ENCODE measurements around the gene PTPMT1.
"Not testable (repeated sequence)": the region's sequence is repeated elsewhere in the genome, so short reads cannot be mapped to it uniquely, and the experiment has no call there.

The PTPMT1 gene

DNA sequence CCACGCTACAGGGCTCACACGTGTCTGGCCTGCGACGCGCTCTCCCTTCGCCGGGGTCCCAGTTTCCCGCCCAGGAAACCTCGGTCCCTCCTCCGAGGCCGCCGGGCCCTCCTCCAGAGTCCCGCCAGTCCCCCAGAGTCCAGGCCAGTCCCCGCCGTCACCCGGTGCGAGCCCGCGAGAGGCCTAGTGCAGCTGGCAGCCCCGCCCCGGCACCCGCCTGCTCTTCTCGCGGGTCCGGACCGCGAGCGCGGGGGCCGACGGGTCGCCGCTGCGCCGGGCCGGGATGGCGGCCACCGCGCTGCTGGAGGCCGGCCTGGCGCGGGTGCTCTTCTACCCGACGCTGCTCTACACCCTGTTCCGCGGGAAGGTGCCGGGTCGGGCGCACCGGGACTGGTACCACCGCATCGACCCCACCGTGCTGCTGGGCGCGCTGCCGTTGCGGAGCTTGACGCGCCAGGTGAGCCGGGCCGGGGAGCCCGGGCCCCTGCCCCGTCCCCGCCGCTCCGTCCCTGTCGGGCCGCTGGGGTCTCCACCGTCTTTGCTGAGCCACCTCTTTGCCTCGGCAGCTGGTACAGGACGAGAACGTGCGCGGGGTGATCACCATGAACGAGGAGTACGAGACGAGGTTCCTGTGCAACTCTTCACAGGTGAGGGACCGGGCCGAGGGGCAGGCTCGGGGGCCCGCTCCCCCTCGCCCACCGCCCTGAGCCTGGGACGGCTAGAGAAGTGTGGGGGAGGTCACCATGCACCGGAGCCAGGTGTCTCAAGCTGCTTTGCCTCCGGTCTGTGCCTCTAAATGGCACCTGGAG is at the start of gene PTPMT1:
Gene PTPMT1 (plus strand): TSS at position 260 of the 809 bp plus-strand sequence. CDS start 24 bp downstream, at position 284.
- DNase-seq (ENCODE audit: low read depth in 1 of 2, low spot score in 1 of 2), result peak; percentile 34 to 50

GRCh38 chr11:47516155-47516554 is 49.2 kb upstream of the PTPMT1 start:
- DNase-seq (ENCODE audit: low read depth in 1 of 2, low spot score in 1 of 2), result no peak

GRCh38 chr11:47516984-47517853 is 48.2 kb upstream of the PTPMT1 start:
- DNase-seq (ENCODE audit: low read depth in 1 of 2, low spot score in 1 of 2), result no peak

DNA sequence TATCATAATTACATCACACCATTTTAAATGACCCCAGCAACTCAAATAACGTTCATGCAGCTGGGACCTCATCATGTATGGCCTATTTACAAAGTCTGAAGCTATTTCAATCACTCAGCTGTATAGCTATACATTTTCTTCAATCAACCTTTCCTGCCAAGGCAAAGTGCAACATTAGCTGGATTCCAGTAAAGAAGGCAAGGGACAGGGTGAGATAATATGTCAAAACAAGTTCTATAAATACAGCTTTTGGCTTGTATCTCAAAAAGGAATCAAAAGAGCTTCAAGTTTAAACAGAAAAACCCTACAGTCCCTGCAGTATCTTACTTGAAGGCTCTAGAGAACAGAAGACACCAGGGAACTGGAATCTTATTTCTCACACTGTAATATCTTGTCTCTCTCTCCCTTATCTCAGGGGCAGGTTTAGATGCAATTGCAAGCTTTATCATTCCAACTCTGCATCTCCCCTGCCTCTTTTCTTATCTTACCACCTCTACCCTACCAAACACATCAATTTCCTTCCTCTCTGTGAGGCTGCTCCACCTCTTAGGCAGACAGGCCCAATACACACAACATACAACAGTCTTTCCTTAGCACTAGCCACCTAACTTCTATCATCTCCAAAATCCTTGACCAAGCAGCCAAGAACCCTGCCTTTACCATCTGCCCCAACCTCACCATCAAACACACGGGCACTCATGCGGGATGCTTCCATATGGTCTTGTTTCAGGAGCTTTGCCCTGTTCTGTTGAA is 47.0 kb upstream of the PTPMT1 start:
- no peak for DNase-seq (ENCODE audit: low read depth in 1 of 2, low spot score in 1 of 2)

DNA sequence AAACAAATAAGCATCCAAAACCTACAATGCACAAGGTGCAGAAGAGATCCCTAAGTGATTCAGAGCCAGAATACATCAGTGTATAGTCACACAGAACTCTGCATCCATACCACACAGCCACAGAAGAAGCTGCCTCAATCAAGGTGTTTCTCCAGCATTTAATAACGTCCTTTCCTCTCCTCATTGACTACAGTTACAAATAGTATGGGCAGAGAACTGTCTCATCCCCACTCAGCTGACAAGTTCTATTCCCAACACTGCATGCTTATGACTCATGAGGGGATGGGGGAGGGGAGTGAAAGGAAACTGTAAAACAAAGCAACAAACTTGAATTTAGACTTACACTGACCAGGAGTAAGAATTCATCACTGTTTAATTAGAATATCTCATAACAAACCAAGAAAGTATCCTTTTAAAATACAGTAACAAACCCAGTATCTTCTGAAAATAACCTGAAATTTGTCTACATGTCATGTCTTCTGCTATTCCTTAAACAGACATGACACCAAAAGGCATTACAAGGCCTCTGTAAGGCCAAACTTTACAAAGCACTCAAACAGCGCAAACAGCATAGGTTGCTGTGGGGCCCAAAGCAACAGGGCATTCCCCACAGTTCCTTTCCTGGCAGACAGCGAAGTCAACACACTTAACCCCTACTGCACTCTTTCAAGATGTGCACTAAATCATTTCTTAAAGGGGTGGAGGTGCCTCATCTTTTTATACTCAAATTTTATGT is 41.7 kb upstream of the PTPMT1 start:
- DNase-seq (ENCODE audit: low read depth in 1 of 2, low spot score in 1 of 2), result peak in 1 of 2 donors; percentile 22

GRCh38 chr11:47524291-47524874 is 41.0 kb upstream of the PTPMT1 start:
- DNase-seq (ENCODE audit: low read depth in 1 of 2, low spot score in 1 of 2), result no peak

DNA sequence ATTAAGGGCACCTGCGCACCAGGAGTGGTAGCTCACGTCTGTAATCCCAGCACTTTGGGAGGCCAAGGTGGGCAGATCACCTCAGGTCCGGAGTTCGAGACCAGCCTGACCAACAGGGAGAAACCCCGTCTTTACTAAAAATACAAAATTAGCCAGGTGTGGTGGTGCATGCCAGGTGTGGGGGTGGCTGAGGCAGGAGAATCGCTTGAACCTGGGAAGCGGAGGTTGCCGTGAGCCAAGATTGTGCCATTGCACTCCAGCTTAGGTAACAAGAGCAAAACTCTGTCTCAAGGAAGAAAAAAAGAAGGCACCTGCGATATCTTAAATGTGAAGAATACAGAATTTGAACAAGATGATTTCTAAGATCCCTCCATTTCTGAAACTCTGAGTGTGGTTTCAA is 39.4 kb upstream of the PTPMT1 start:
- DNase-seq (ENCODE audit: low read depth in 1 of 2, low spot score in 1 of 2), result not testable (repeated sequence)

DNA sequence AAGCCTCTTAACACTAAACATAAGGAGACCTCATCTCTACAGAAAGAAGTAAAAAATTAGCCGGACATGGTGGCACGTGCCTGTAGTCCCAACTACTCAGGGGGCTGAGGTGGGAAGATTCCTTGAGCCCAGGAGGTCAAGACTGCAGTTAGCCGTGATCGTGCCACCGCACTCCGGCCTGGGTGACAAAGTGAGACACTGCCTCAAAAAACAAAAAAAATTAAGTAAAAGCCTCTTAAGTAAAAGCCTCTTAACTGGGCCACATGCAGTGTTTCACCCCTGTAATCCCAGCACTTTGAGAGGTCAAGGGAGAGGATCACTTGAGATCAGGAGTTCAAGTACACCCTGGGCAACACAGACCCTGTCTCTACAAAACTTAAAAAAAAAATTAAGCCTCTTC is 38.2 kb upstream of the PTPMT1 start:
- DNase-seq (ENCODE audit: low read depth in 1 of 2, low spot score in 1 of 2), result no peak

- no peak for DNase-seq (ENCODE audit: low read depth in 1 of 2, low spot score in 1 of 2)
Observed at GRCh38 chr11:47529951-47530350, 35.4 kb upstream of the PTPMT1 start.

DNA sequence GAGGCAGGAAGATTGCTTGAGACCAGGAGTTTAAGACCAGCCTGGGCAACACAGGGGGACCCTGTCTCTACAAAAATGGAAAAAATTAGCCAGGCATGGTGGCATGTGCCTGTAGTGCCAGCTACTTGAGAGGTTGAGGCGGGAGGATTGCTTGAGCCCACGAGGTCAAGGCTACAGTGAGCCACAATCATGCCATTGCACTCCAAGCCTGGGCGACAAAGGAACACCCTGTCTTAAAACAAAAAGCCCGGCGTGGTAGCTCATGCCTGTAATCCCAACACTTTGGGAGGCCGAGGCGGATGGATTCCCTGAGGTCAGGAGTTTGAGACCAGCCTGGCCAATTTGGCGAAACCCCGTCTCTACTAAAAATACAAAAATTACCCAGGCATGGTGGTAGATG is 34.7 kb upstream of the PTPMT1 start:
- DNase-seq (ENCODE audit: low read depth in 1 of 2, low spot score in 1 of 2), result not testable (repeated sequence)

DNA sequence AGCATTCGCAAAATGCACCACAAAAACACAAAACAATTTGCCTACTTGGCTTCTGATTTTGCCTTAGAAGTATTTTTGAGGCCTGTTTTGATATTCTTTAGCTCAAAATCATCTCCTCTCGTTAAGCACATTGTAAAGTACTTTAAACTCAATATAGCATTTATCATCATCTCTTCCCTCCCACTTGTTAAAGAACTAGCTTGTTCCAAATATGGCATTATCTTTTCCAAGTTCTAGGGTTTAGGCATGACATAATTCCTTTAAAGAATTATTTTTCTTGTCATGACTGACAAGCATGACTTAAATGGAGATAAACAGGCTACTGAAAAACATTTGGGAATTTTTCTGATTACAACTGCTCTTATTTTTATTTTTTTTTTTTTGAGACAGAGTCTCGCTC is 33.7 kb upstream of the PTPMT1 start:
- DNase-seq (ENCODE audit: low read depth in 1 of 2, low spot score in 1 of 2), result no peak

DNA sequence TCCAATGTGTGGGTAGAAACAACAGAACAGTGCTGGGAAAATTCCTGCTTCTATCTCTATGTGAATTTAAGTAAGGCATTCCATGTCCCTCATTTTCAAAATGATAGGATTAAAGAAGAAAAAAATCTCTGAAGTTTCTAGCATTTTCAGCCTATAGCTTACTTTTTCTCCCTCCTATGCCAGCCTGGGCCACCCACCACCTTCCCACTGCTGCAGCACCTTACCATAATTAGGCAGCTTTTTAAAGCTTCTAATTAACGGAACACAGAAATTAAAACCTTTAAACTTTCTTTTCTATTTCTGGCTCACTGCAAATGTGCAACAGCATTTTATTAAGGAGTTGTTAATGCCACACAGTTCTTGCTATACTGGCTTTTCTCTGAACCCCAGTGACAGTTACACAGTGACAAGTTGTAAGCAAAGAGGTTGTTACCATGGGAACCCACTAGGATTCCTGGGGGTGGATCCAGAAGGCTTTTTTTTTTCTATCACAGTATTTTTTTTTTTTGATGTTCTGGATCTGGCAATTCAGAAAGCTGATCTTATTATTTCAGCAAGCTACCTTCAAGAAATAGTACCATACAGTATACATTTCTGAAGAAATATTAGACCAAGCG is 32.7 kb upstream of the PTPMT1 start:
- no peak for DNase-seq (ENCODE audit: low read depth in 1 of 2, low spot score in 1 of 2)

DNA sequence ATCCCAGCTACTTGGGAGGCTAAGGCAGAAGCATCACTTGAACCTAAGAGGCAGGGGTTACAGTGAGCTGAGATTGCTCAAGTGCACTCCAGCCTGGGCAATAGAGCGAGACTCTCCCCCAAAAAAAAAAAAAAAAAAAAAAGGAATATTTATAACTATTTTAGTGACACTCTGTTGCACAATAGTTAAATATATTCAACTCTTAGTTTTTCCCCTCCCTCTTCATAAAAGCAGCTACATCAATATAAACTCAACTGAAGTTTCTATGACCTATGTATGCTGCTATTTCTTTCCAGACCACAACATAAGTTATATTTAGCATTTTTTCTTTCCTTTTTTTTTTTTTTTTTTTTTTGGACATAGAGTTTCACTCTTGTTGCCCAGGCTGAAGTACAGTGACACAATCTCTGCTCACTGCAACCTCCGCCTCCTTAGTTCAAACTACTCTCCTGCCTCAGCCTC is 31.7 kb upstream of the PTPMT1 start:
- no peak for DNase-seq (ENCODE audit: low read depth in 1 of 2, low spot score in 1 of 2)

- DNase-seq (ENCODE audit: low read depth in 1 of 2, low spot score in 1 of 2), result no peak
Observed at GRCh38 chr11:47534704-47535251, 30.6 kb upstream of the PTPMT1 start.

- no peak for DNase-seq (ENCODE audit: low read depth in 1 of 2, low spot score in 1 of 2)
Observed at GRCh38 chr11:47536915-47537314, 28.5 kb upstream of the PTPMT1 start.

DNA sequence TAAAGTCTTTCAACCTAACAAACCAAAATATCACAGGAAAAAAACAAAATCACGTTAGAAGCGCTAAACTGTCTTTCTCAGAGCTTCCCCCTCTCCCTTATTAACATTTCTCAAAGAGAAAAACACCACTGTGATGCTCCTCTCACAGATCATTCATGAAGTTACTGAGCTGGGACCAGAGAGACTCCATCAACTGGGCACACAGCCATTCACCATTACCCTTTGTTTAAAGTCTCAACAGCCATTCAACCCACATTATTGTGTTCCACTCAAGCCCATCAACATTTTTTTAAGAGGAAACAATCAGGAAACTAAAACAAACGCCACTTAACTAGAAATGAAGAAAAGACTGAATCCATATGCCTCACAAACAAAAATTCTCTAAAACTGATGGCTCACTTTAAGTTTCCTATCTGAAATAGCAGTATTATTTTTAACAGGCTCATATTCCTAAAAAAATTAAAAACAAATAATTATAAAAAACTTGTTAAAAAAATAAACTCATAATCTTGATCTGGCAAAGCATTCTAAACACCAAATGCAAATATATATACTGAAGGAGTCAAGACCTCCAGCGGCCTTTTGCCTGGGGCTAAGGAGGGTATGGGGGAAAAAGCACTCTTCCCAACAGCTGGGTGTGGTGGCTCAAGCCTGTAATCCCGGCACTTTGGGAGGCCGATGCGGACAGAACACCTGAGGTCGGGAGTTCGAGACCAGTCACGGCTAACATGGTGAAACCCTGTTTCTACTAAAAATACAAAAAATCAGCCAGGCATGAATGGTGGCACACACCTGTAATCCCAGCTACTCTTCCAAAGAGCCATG is 26.4 kb upstream of the PTPMT1 start:
- DNase-seq (ENCODE audit: low read depth in 1 of 2, low spot score in 1 of 2), result no peak

DNA sequence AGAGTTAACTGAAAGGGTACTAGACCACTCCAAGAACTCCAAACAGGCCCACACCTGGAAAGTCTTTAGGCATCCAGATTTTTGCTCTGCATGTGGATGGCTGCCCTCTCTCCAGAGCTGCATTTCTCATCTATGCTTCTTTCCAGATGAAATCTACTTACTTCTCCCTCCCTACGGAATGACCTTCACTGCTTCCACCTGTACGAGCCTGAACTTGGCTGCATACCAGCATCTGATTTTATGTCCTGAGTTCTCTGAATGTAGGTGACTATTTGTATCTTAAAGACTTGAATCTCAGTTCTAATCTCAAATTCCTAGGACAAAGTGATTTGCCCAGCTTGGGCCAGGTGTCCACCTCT is 25.7 kb upstream of the PTPMT1 start:
- no peak for DNase-seq (ENCODE audit: low read depth in 1 of 2, low spot score in 1 of 2)

DNA sequence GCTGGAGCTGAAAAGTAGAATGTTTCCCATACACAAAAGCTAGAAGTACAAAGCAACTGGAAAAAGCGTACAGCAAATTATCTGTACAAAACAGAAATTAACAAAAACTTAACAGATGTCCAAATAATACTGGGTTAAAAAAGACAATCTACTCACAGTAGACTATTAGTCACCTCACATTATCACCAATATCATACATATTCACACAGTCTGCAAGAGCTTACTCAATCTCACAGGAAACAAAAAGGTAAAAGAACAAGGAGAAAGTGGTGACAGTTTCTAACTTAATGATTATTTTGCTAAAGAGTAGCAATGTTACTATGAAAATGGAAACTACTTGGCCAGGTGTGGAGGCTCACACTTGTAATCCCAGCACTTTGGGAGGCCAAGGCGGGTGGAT is 24.3 kb upstream of the PTPMT1 start:
- no peak for DNase-seq (ENCODE audit: low read depth in 1 of 2, low spot score in 1 of 2)

- no peak for DNase-seq (ENCODE audit: low read depth in 1 of 2, low spot score in 1 of 2)
Observed at GRCh38 chr11:47545298-47545697, 20.1 kb upstream of the PTPMT1 start.

All from activated CD4-positive, alpha-beta T cell treated with anti-CD3 and anti-CD28 coated beads, Interleukin-2, amount 50 U/mL, for 24 hours (primary cell).